Gastrocnemius medialis (tissue), 4 donors: Measurements from ENCODE around the gene SAYSD1.

Experiments
- CTCF ChIP-seq, 5 experiments: fragments of 450-650 bp in 3 of 5; fragments of 200-600 bp in 2 of 5; sonication (generic) in 2 of 5; IDR thresholded peaks in 4 of 5; conservative IDR thresholded peaks in 1 of 5; 1 replicate in 4 of 5; 2 replicates in 1 of 5; pipeline ENCODE4 v1.5.1; 2016 to 2019; ENCODE audit warnings: antibody characterized with exemption in 5 of 5, mild to moderate bottlenecking in 3 of 5, moderate library complexity in 3 of 5
- POLR2A ChIP-seq, 2 donors: fragments of 450-650 bp; IDR thresholded peaks; one replicate each; pipeline ENCODE4 v1.6.1; 2017; ENCODE audit warnings: antibody characterized with exemption in 2 of 2, mild to moderate bottlenecking in 2 of 2, moderate library complexity in 2 of 2

GRCh38 chr6:39156801-39157200 is 41.8 kb upstream of the SAYSD1 start:
- TF ChIP-seq POLR2A (IDR thresholded peaks at IDR 0.05) = no peak
- no peak for TF ChIP-seq CTCF (IDR thresholded peaks at IDR 0.05 in 4 of 5, conservative IDR thresholded peaks at IDR 0.05 in 1 of 5)
